K562 (cell line): ENCODE data around the gene MRPL38. TPM values are rescaled to one million over a fixed set of nuclear protein-coding genes. Genes with fewer than 3 reads are reported as not detected.

Experiments
- ATAC-seq: fragments of 200-7000 bp; cut with Tn5 transposase; 3 replicates; pipeline ENCODE4 v1.9.1; 2020; ENCODE audit warnings: moderate library complexity
- BruUV-seq: library from RNA; stranded (reverse); fragments of 400-500 nt; replicated peaks from 2 replicates; lab custom pipeline; 2021; lab: Mats Ljungman, UMichigan
- CTCF ChIA-PET: fragments of 300-600 bp; formaldehyde crosslinking; extraction: SDS; loops from one replicate; lab custom pipeline; 2021; ENCODE audit warnings: low intra/inter-chr PET ratio; lab: Yijun Ruan, JAX
- POLR2A ChIA-PET: fragments of 300-600, 350-650 bp; sonication (Branson Sonifier 250); formaldehyde crosslinking; extraction: SDS; loops from one replicate; lab custom pipeline; 2021; ENCODE audit warnings: antibody characterized with exemption, inconsistent platforms; lab: Yijun Ruan, JAX
- DNase-seq, 4 experiments: peaks; one replicate each; pipeline versions ENCODE4 v3.0.0 to v3.0.0-alpha.2; 2011 to 2018; ENCODE audit warnings: low spot score in 3 of 4, mixed read lengths in 3 of 4; ENCODE audit errors: extremely low read depth in 1 of 4
- FAIRE-seq: peaks from 2 replicates; lab custom pipeline; 2011; peaks lifted over from hg19 to GRCh38; lab: Jason Lieb, UNC
- H2AFZ ChIP-seq: 2 replicates; pipeline ENCODE4 v1.6.0; 2011; ENCODE audit warnings: low read depth, low read length, control low read depth, inconsistent platforms
- H3K27ac ChIP-seq: fragments of 200-600 bp; 3 replicates; pipeline ENCODE4 v1.8.0; 2011; ENCODE audit warnings: low read depth, mild to moderate bottlenecking, control low read depth, inconsistent platforms, low read length, moderate library complexity, mixed read lengths; ENCODE audit errors: extremely low read depth
- H3K27me3 ChIP-seq, 2 experiments: fragments of 300-600 bp in 1 of 2; 2 replicates in 1 of 2; 3 replicates in 1 of 2; pipeline versions ENCODE4 v1.6.0 to v1.8.0; 2011; ENCODE audit warnings: inconsistent platforms in 2 of 2, low read length in 2 of 2, mild to moderate bottlenecking in 1 of 2, mixed read lengths in 1 of 2, moderate library complexity in 1 of 2; ENCODE audit not compliant: control insufficient read depth in 2 of 2, insufficient read depth in 2 of 2
- H3K36me3 ChIP-seq: fragments of 300-600 bp; 3 replicates; pipeline ENCODE4 v1.8.0; 2011; ENCODE audit warnings: mild to moderate bottlenecking, low read length, inconsistent platforms; ENCODE audit not compliant: control insufficient read depth, insufficient read depth
- H3K4me1 ChIP-seq, 2 experiments: fragments of 200-600 bp in 1 of 2; replicated peaks in 1 of 2; 2 replicates in 1 of 2; 3 replicates in 1 of 2; pipeline versions ENCODE4 v1.5.1 to v1.8.0; 2011; ENCODE audit warnings: inconsistent platforms in 2 of 2, low read length in 2 of 2, mild to moderate bottlenecking in 1 of 2, mixed read lengths in 1 of 2, moderate library complexity in 1 of 2; ENCODE audit not compliant: control insufficient read depth in 2 of 2, insufficient read depth in 2 of 2
- H3K4me2 ChIP-seq: 2 replicates; pipeline ENCODE4 v1.6.1; 2011; ENCODE audit warnings: low read length, control low read depth, inconsistent platforms, mixed read lengths; ENCODE audit not compliant: insufficient read depth
- H3K4me3 ChIP-seq: fragments of 200-600 bp; sonication (generic), shearing (Covaris generic); 2 replicates; pipeline ENCODE4 v1.5.1; 2016; ENCODE audit warnings: control low read depth, inconsistent platforms
- H3K79me2 ChIP-seq: fragments of 200-600 bp; 3 replicates; pipeline ENCODE4 v1.8.0; 2011; ENCODE audit warnings: low read length, inconsistent platforms; ENCODE audit not compliant: control insufficient read depth, insufficient read depth
- H3K9ac ChIP-seq, 2 experiments: 2 replicates each; pipeline versions ENCODE4 v1.6.0 to v1.6.1; 2011; ENCODE audit warnings: low read depth in 2 of 2, low read length in 2 of 2, control low read depth in 1 of 2, inconsistent platforms in 1 of 2, mild to moderate bottlenecking in 1 of 2, mixed read lengths in 1 of 2; ENCODE audit not compliant: insufficient read depth in 1 of 2
- H3K9me1 ChIP-seq: one replicate; pipeline ENCODE4 v1.6.0; 2011; ENCODE audit warnings: inconsistent platforms, mild to moderate bottlenecking, low read length, moderate library complexity; ENCODE audit not compliant: control insufficient read depth, insufficient read depth
- H3K9me3 ChIP-seq: replicated peaks from 2 replicates; pipeline ENCODE4 v1.5.1; 2011; ENCODE audit warnings: low read depth, low read length, inconsistent platforms; ENCODE audit not compliant: control insufficient read depth, insufficient read depth
- H4K20me1 ChIP-seq: replicated peaks from 2 replicates; pipeline ENCODE4 v1.6.1; 2011; ENCODE audit warnings: low read length, inconsistent platforms, mixed read lengths; ENCODE audit not compliant: control insufficient read depth, insufficient read depth
- CBFA2T3 ChIP-seq: fragments of 450-650 bp; IDR thresholded peaks from 2 replicates; pipeline ENCODE4 v1.6.1; 2017
- FOXK1 ChIP-seq: sonication (generic); formaldehyde crosslinking; IDR thresholded peaks from 2 replicates; pipeline ENCODE4 v1.8.0; 2022; ENCODE audit warnings: missing genetic modification reagents, mild to moderate bottlenecking, borderline replicate concordance
- PYGO2 ChIP-seq: fragments of 450-650 bp; IDR thresholded peaks from 2 replicates; pipeline ENCODE4 v1.6.1; 2016; ENCODE audit warnings: mild to moderate bottlenecking, missing genetic modification characterization, moderate library complexity, missing compliant biosample characterization
- RBFOX2 ChIP-seq: fragments of 200-400 bp; formaldehyde crosslinking; IDR thresholded peaks from 2 replicates; pipeline ENCODE4 v1.6.1; 2017; ENCODE audit warnings: low read depth, mild to moderate bottlenecking, low read length, moderate library complexity
- TAF7 ChIP-seq: fragments of 450-650 bp; IDR thresholded peaks from 2 replicates; pipeline ENCODE4 v1.6.1; 2016; ENCODE audit warnings: missing genetic modification characterization, missing compliant biosample characterization
- ZBTB33 ChIP-seq: sonication (generic); formaldehyde crosslinking; IDR thresholded peaks from 2 replicates; pipeline ENCODE4 v1.8.1; 2023; ENCODE audit warnings: mild to moderate bottlenecking, missing genetic modification reagents
- ZNF609 ChIP-seq: sonication (generic); formaldehyde crosslinking; IDR thresholded peaks from 2 replicates; pipeline ENCODE4 v1.8.1; 2023; ENCODE audit warnings: missing genetic modification reagents, mild to moderate bottlenecking, borderline replicate concordance
- WGBS: fragments of 100-300 bp; shearing (Covaris generic); methylation state at CpG from one replicate; pipeline ENCODE4 v1.1.6; 2016; ENCODE audit warnings: low coverage, mixed read lengths; ENCODE audit not compliant: insufficient coverage; ENCODE audit errors: missing lambda C conversion rate; 5-methylcytosine and 5-hydroxymethylcytosine counted together
- in situ Hi-C: fragments of 300-500 bp; cut with MboI; formaldehyde crosslinking; loops from 4 replicates; pipeline ENCODE4 v1.15.0; 2018; ENCODE audit warnings: inconsistent platforms, mixed read lengths
- intact Hi-C: fragments of 100-400 bp; cut with micrococcal nuclease; formaldehyde crosslinking; loops from 2 replicates; pipeline ENCODE4 v1.14.2; 2022
- polyA plus RNA-seq, 8 experiments: library from polyadenylated mRNA; depleted of rRNA in 4 of 8; stranded (reverse) in 5 of 8; unstranded in 3 of 8; fragments of >200 nt; fragmentation: Nextera tagmentation in 2 of 8; fragmentation: Illumina TruSeq in 1 of 8; extraction: Ambion mirVana in 2 of 8; extraction: Trizol in 1 of 8; gene quantifications; 2 replicates each; pipeline versions ENCODE4 v1.2.1 to v1.2.3, GENCODE V29; 2011 to 2014; ENCODE audit warnings: inconsistent platforms in 1 of 8, missing spikeins in 1 of 8
- total RNA-seq, 7 experiments: library from RNA; depleted of rRNA in 6 of 7; stranded (reverse); fragments of >200 nt in 6 of 7; fragmentation: Illumina TruSeq in 2 of 7; extraction: Trizol in 2 of 7; gene quantifications; 2 replicates each; pipeline versions ENCODE4 v1.2.1 to v1.2.3, GENCODE V29; 2011 to 2021; ENCODE audit warnings: low replicate concordance in 1 of 7
- TF ChIP-seq, protein P1 (sequence below): IDR thresholded peaks from 2 replicates; pipeline ENCODE4 v1.6.1; 2014; ENCODE audit warnings: antibody characterized with exemption
- TF ChIP-seq, protein P2 (sequence below): fragments of 250-450 bp; sonication (Bioruptor Pico); IDR thresholded peaks from 2 replicates; pipeline ENCODE4 v1.5.1; 2021; ENCODE audit warnings: mild to moderate bottlenecking

The MRPL38 gene
- total and polyA plus RNA-seq, 9 of the 15 experiments (the other 6 are each of a cell fraction or from before 2014, with no cell fraction given), result 4.5 to 154 (median 48.5) TPM

GRCh38 chr17:75891022-75891604, 13.6 kb downstream of the MRPL38 start:
- FAIRE-seq (no peak), ATAC-seq (no peak)
- POLR2A ChIA-PET, result interaction anchor here (1.5 to 15.9 kb wide), 3 partner anchors 14 to 111 kb away, joined by 3 to 169 read pairs (median 3); partner anchors contain the start of gene TRIM47

More at GRCh38 chr17:75891022-75891604, 13.6 kb downstream of the MRPL38 start:
- Histone ChIP-seq H3K9me1 (peaks cover 4% of the 10 kb centered on the region), H3K4me3 (no peak overlapping the region), H3K27ac (no peak overlapping the region), H3K4me2 (no peak overlapping the region), H3K9ac (peak overlapping the region in 1 of 2 experiments; percentile 77; a peak in 2 of 4 replicates), H3K36me3 (peaks cover 34% of the 10 kb centered on the region; the same call in 1 of the 3 replicates), H3K79me2 (peaks cover 24% of the 10 kb centered on the region), H3K9me3 (no peaks in the 10 kb centered on the region), H3K27me3 (no peaks in the 10 kb centered on the region), H3K4me1 (peaks cover 10 to 59% of the 10 kb centered on the region in 2 experiments; a peak in 4 of 5 replicates), H4K20me1 (no peaks in the 10 kb centered on the region), H2AFZ (no peak overlapping the region)
- CTCF ChIA-PET, result no interaction called here
- in situ Hi-C loops (no loop called here), intact Hi-C loops (no loop called here)
- TF ChIP-seq, protein P1, sequence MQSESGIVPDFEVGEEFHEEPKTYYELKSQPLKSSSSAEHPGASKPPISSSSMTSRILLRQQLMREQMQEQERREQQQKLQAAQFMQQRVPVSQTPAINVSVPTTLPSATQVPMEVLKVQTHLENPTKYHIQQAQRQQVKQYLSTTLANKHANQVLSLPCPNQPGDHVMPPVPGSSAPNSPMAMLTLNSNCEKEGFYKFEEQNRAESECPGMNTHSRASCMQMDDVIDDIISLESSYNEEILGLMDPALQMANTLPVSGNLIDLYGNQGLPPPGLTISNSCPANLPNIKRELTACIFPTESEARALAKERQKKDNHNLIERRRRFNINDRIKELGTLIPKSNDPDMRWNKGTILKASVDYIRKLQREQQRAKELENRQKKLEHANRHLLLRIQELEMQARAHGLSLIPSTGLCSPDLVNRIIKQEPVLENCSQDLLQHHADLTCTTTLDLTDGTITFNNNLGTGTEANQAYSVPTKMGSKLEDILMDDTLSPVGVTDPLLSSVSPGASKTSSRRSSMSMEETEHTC, result no peak
- TF ChIP-seq, protein P2, sequence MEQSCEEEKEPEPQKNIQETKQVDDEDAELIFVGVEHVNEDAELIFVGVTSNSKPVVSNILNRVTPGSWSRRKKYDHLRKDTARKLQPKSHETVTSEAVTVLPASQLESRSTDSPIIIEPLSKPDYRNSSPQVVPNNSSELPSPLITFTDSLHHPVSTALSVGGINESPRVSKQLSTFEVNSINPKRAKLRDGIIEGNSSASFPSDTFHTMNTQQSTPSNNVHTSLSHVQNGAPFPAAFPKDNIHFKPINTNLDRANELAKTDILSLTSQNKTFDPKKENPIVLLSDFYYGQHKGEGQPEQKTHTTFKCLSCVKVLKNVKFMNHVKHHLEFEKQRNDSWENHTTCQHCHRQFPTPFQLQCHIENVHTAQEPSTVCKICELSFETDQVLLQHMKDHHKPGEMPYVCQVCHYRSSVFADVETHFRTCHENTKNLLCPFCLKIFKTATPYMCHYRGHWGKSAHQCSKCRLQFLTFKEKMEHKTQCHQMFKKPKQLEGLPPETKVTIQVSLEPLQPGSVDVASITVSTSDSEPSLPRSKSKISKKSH (CRISPR knock-in tag), result no peak
- TF ChIP-seq ZBTB33 (CRISPR knock-in tag) (peak; percentile 87), RBFOX2 (0 out of 2 replicates have a peak, but pooled peaks have one; percentile 25), CBFA2T3 (no peak), ZNF609 (CRISPR knock-in tag) (no peak), TAF7 (tag) (no peak), PYGO2 (tag) (no peak), FOXK1 (CRISPR knock-in tag) (no peak)
- whole genome bisulfite sequencing, result 91% methylated on average over 21 of the region's 31 CpGs
- BruUV-seq, result no TSS peak
- no peak for DNase-seq
